IPS-20b (cell line): Measurements from ENCODE around the gene TRIP10.

Experiments
- H3K27ac ChIP-seq: one replicate; pipeline ENCODE4 v1.5.1; 2013; ENCODE audit warnings: low read length
- H3K27me3 ChIP-seq: 2 replicates; pipeline ENCODE4 v1.6.1; 2013; ENCODE audit warnings: mild to moderate bottlenecking, low read length, inconsistent platforms; ENCODE audit not compliant: insufficient read depth
- H3K36me3 ChIP-seq: 2 replicates; pipeline ENCODE4 v1.6.1; 2013; ENCODE audit warnings: low read depth, mild to moderate bottlenecking, inconsistent platforms, low read length, moderate library complexity; ENCODE audit not compliant: insufficient read depth
- H3K4me1 ChIP-seq: 2 replicates; pipeline ENCODE4 v1.6.1; 2013; ENCODE audit warnings: mild to moderate bottlenecking, control low read depth, inconsistent platforms, low read length, moderate library complexity; ENCODE audit not compliant: insufficient read depth
- H3K4me3 ChIP-seq: 2 replicates; pipeline ENCODE4 v1.5.1; 2013; ENCODE audit warnings: mild to moderate bottlenecking, low read length, inconsistent platforms
- H3K9ac ChIP-seq: 2 replicates; pipeline ENCODE4 v1.6.1; 2013; ENCODE audit warnings: low read depth, mild to moderate bottlenecking, inconsistent platforms, low read length, moderate library complexity
- H3K9me3 ChIP-seq: 2 replicates; pipeline ENCODE4 v1.6.1; 2013; ENCODE audit warnings: mild to moderate bottlenecking, low read depth, low read length, inconsistent platforms; ENCODE audit not compliant: insufficient read depth

Gene TRIP10

DNA sequence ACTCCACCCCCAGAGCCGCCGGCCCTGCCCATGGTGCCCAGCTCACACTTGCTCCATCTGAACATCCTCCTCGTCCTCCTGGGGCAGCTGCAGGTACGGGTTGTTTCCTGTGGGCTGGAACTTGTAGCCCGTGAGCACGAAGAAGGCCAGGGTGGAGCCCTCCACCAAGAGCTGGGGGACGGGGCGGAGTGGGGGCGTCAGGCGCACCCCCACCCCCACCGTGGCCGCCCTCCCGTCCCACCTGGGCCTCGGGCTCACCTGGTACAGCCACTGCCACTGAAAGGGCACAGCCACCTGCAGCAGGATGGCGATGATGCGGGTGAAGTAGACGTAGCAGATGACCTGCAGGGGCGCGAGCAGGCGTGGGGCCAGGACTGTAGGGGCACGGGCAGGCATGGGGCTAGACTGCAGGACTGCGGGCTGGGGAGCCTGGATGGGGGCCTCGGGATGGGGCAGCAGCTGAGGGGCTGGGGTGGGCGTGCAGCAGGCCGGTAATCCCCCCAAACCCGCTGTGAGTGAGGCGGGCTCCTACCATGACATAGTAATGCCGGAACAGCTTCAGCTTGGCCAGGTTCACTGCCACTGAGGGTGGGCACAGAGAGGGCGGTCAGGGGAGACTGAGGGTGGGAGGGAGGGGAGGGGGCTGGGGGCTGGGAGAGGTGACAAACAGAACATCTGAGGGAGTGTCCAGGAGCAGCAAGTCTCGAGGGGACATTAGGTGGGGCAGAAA is 8.4 kb upstream of the TRIP10 start:
- H3K9ac ChIP-seq, result no peak overlapping the region
- peaks cover 9% of the 10 kb centered on the region for H3K4me1 ChIP-seq
- H3K36me3 ChIP-seq, result 0 out of 2 replicates have a peak, but pooled peaks cover 4% of the 10 kb centered on the region
- no peak overlapping the region for H3K27ac ChIP-seq
- H3K27me3 ChIP-seq, result no peaks in the 10 kb centered on the region
- no peak overlapping the region for H3K4me3 ChIP-seq
- no peaks in the 10 kb centered on the region for H3K9me3 ChIP-seq

DNA sequence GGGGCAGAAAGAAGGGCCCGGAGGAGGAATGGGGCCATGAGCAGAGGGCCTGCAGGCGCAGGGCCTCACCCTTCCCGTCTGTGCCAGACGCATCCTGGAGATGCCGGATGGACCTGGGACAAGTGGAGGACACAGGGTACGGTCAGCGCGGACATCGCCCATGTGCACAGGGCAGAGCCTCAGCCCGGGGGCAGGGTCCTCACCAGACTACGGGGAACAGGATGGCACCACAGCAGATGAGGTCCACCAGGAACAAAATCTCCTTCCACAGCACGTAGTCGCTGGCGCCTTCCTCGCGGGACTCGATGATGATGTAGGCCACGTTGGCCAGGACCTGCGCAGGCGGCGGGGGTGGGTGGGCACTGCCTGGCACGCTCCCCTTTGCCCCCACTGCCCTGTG is 7.7 kb upstream of the TRIP10 start:
- Histone ChIP-seq H3K9me3 (no peaks in the 10 kb centered on the region), H3K9ac (no peak overlapping the region), H3K4me3 (no peak overlapping the region), H3K27me3 (no peaks in the 10 kb centered on the region), H3K36me3 (0 out of 2 replicates have a peak, but pooled peaks cover 4% of the 10 kb centered on the region), H3K4me1 (peaks cover 9% of the 10 kb centered on the region), H3K27ac (no peak overlapping the region)

DNA sequence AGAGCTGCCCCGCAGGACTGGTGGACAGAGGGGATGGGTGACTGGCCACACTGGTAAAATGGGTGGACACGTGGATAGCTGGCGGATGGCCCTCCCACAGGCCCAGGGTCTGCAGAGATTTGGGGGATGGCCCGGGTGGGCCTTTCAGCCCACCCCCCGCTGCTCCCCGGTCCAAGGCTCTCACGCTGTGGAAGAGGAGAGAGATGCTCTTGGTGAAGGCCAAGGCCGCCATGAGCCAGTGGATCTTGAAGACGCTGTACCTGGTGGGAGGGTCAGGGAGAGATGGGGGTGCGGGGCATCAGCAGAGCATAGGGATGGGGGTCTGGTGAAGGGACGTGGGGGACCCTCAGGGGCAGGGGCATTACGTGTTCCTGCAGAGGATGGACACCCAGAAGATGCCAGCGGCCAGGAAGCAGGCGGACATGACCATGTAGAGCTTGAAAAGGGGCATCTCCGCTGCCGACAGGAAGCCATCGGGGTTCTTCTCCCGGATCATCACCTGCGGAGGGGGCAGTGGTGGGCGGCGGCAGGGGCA is 6.6 kb upstream of the TRIP10 start:
- H3K9me3 ChIP-seq, result no peaks in the 10 kb centered on the region
- H3K36me3 ChIP-seq, result 0 out of 2 replicates have a peak, but pooled peaks cover 4% of the 10 kb centered on the region
- H3K4me1 ChIP-seq, result peaks cover 9% of the 10 kb centered on the region
- H3K4me3 ChIP-seq, result no peak overlapping the region
- no peak overlapping the region for H3K27ac ChIP-seq
- no peak overlapping the region for H3K9ac ChIP-seq
- no peaks in the 10 kb centered on the region for H3K27me3 ChIP-seq

DNA sequence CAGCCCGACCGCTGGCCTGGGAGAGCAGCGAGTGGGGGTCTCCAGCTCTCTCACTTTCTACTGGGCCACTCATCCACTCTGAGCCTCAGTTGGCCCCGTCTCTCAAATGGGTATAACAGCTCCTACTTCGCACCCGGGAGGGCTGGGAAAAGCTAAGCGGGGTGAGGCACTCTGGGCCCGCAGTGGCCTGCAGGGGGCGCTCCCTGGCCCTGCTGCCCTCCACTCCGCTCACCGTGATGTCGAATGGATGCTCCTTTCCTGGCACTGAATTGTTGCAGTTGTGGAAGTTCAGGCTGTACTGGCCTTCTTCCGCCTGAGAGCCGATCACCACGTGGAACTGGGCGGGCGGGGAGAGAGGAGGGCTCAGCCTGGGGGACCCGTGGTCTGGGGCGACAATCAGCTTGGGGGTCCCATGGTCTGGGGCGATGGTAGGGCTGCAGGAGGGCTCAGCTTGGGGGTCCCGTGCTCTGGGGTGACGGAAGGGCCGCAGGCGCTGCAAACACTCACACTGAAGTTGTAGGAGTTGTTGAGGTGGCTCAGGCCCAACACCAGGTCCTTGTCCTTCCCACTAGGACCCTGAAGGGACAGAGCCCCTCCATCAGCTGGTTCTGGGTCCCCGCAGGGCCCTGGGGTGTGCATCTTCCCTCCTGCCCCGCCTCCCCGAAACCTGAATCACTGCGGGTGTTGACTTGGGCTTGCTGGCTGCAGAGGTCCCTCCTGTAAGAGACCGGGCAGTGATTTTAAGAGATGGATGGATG is 6.0 kb upstream of the TRIP10 start:
- Histone ChIP-seq H3K9me3 (no peaks in the 10 kb centered on the region), H3K27ac (no peak overlapping the region), H3K36me3 (0 out of 2 replicates have a peak, but pooled peaks cover 4% of the 10 kb centered on the region), H3K9ac (no peak overlapping the region), H3K4me3 (no peak overlapping the region), H3K4me1 (peaks cover 15% of the 10 kb centered on the region), H3K27me3 (no peaks in the 10 kb centered on the region)

GRCh38 chr19:6734096-6734696 is 5.3 kb upstream of the TRIP10 start:
- Histone ChIP-seq H3K4me1 (peaks cover 16% of the 10 kb centered on the region), H3K9me3 (no peaks in the 10 kb centered on the region), H3K9ac (no peak overlapping the region), H3K4me3 (no peak overlapping the region), H3K27me3 (no peaks in the 10 kb centered on the region), H3K27ac (no peak overlapping the region), H3K36me3 (0 out of 2 replicates have a peak, but pooled peaks cover 4% of the 10 kb centered on the region)

- Histone ChIP-seq H3K4me3 (peak overlapping the region; percentile 87), H3K27ac (no peak overlapping the region), H3K9me3 (no peaks in the 10 kb centered on the region), H3K4me1 (peaks cover 17% of the 10 kb centered on the region), H3K27me3 (no peaks in the 10 kb centered on the region), H3K9ac (peak overlapping the region; percentile 80; the same call in 1 of the 2 replicates), H3K36me3 (0 out of 2 replicates have a peak, but pooled peaks cover 4% of the 10 kb centered on the region)
Measured at GRCh38 chr19:6735181-6735911, 4.1 kb upstream of the TRIP10 start.

DNA sequence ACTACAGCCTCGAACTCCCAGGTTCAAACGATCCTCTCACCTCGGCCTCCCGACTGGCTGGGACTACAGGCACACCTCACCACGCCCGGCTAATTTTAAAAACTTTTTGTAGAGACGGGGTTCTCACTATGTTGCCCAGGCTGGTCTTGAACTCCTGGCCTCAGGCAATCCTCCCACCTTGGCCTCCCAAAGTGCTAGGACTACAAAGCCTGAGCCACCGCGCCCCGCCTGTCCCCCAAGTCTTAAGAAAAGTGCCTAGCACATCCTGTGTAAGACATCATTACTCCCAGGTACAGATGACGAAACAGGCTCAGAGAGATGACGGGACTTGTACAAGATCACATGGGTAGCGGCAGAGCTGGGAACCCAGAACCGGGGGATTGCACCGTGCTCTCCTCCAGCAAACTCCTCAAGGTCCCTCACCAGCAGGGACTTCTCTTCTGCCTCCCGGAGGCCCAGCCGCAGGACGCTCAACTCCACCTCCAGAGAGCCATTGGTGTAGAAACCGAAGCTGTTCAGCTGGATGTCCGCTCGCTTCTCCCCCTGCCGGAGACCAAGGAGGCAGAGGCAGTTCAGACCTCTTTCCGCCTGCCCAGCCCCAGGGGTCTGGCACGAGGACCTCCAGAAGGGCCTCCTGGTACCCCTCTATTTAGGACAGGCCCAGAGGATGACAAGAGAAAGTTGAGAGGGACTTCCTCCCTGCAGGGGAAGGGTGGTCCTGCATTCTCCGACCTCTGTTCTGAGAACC is 3.1 kb upstream of the TRIP10 start:
- peak overlapping the region; percentile 11 for H3K27ac ChIP-seq
- peak overlapping the region; percentile 80; the same call in 1 of the 2 replicates for H3K9ac ChIP-seq
- H3K9me3 ChIP-seq, result no peaks in the 10 kb centered on the region
- H3K36me3 ChIP-seq, result peaks cover 6% of the 10 kb centered on the region; the same call in 1 of the 2 replicates
- H3K4me1 ChIP-seq, result peaks cover 17% of the 10 kb centered on the region
- H3K4me3 ChIP-seq, result peak overlapping the region; percentile 87
- H3K27me3 ChIP-seq, result no peaks in the 10 kb centered on the region

- peaks cover 10% of the 10 kb centered on the region; the same call in 1 of the 2 replicates for H3K36me3 ChIP-seq
- peak overlapping the region; percentile 87 for H3K4me3 ChIP-seq
- peak overlapping the region; percentile 80; the same call in 1 of the 2 replicates for H3K9ac ChIP-seq
- H3K27me3 ChIP-seq, result no peaks in the 10 kb centered on the region
- no peaks in the 10 kb centered on the region for H3K9me3 ChIP-seq
- peaks cover 17% of the 10 kb centered on the region for H3K4me1 ChIP-seq
- H3K27ac ChIP-seq, result peak overlapping the region; percentile 11
Measured at GRCh38 chr19:6736917-6737283, 2.6 kb upstream of the TRIP10 start.

- peaks cover 17% of the 10 kb centered on the region for H3K4me1 ChIP-seq
- H3K9me3 ChIP-seq, result no peaks in the 10 kb centered on the region
Measured at GRCh38 chr19:6737284-6737872, 2.1 kb upstream of the TRIP10 start, which contains the start of gene GPR108. GPR108 (minus strand) TSS chr19:6737580; CDS start chr19:6737576, 4 bp downstream.

More at GRCh38 chr19:6737284-6737872, 2.1 kb upstream of the TRIP10 start, which contains the start of gene GPR108:
- Histone ChIP-seq H3K4me3 (peak within 1 kb of the TSS; percentile 87), H3K36me3 (peaks cover 10% of the 10 kb centered on the region; the same call in 1 of the 2 replicates), H3K9ac (peak within 1 kb of the TSS; percentile 80), H3K27ac (peak within 1 kb of the TSS; percentile 80), H3K27me3 (no peaks in the 10 kb centered on the region)
